IgD-negative memory B cell (primary cell): ENCODE data around the gene RASL11B. TPM values are rescaled to one million over a fixed set of nuclear protein-coding genes. Genes with fewer than 3 reads are reported as not detected.
"Not testable (repeated sequence)": the region's sequence is repeated elsewhere in the genome, so short reads cannot be mapped to it uniquely, and the experiment has no call there.

ENCODE experiments used
- H3K27ac Mint-ChIP-seq, 3 donors: one replicate each; pipeline ENCODE4 v1.8.0; 2020 to 2022; ENCODE audit warnings: mild to moderate bottlenecking in 3 of 3, mixed read lengths in 3 of 3, moderate library complexity in 1 of 3
- H3K27me3 Mint-ChIP-seq: one replicate; pipeline ENCODE4 v1.8.0; 2021; ENCODE audit warnings: mixed read lengths
- H3K36me3 Mint-ChIP-seq: one replicate; pipeline ENCODE4 v1.8.0; 2020; ENCODE audit warnings: mild to moderate bottlenecking, mixed read lengths
- H3K4me1 Mint-ChIP-seq, 3 donors: one replicate each; pipeline ENCODE4 v1.8.0; 2020 to 2022; ENCODE audit warnings: mixed read lengths in 3 of 3, mild to moderate bottlenecking in 1 of 3
- H3K4me3 Mint-ChIP-seq, 4 donors: one replicate each; pipeline ENCODE4 v1.8.0; 2020 to 2022; ENCODE audit warnings: mild to moderate bottlenecking in 4 of 4, mixed read lengths in 4 of 4, moderate library complexity in 3 of 4
- H3K9me3 Mint-ChIP-seq, 3 donors: one replicate each; pipeline ENCODE4 v1.8.0; 2020 to 2021; ENCODE audit warnings: mixed read lengths in 3 of 3, mild to moderate bottlenecking in 1 of 3
- polyA plus RNA-seq: library from polyadenylated mRNA; unstranded; fragments of 300-500 nt; fragmentation: Illumina TruSeq; gene quantifications from one replicate; pipeline ENCODE4 v1.2.3, GENCODE V29; 2021

Gene RASL11B, protein sequence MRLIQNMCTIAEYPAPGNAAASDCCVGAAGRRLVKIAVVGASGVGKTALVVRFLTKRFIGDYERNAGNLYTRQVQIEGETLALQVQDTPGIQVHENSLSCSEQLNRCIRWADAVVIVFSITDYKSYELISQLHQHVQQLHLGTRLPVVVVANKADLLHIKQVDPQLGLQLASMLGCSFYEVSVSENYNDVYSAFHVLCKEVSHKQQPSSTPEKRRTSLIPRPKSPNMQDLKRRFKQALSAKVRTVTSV
- 0.13 TPM for polyA plus RNA-seq

DNA sequence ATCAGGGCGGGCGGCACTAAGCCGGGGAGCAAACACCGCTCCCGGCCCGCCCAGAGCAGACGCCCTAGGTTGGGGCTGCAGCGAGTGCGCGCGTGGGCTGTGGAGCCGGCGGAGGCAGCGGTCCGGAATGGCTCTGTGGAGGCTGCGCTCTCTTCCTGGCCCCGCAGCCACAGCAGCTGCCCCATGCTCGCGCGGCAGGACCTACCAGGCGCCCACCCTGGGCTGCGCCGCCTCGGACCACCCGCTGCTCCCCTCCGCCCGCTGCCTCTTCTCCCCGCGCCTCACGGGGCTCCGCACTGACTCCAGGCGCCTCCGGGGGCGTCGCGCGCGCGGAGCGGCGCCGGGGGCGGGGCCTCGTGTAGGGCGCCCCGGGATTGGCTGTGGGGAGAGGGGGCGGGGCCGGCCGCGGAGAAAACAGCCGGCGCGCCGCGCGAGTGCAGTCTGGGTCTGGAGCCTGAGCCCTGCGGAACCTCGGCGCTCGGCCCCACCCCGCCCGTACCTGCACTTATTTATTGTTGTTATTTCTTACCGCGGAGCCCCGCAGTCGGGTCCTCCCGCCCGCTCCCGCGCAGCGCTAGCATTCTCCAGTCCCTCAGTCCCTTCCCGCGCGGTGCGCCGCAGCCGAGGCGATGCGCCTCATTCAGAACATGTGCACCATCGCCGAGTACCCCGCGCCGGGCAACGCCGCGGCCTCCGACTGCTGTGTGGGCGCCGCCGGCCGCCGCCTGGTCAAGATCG, at the start of gene RASL11B:
TSS of gene RASL11B (plus strand) at position 439 of the 738 bp plus-strand sequence. CDS start at position 630, 191 bp downstream.
- Mint-ChIP-seq H3K4me3 (peak within 1 kb of the TSS; percentile 71 to 93 (median 84)), H3K36me3 (no peaks in the 10 kb centered on the region), H3K27ac (no peak within 1 kb of the TSS), H3K4me1 (peaks cover 5 to 10% (median 9%) of the 10 kb centered on the region in 3 donors), H3K9me3 (peaks cover 5 to 7% (median 7%) of the 10 kb centered on the region in 3 donors), H3K27me3 (peaks cover 50% of the 10 kb centered on the region)

DNA sequence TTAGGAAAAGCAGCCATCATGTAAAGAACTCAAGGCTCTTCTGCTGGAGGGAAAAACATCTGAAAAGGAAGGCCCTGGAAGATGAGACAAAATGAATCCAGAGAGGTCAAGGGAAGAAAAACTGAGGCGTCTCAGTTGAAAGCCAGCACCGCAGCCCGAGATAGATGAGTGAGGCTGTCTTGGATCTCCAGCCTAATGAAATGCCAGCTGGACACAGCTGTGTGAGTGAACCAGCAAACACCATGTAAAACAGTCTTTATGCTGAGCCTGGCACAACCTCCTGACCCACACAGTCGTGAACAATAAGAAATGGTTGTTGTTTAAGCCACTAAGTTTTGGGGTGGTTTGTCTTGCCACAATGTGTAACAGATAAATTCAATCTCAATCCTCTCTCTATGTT, 48.6 kb upstream of the RASL11B start:
- H3K36me3 Mint-ChIP-seq: no peaks in the 10 kb centered on the region
- H3K27ac Mint-ChIP-seq: no peak overlapping the region
- H3K4me1 Mint-ChIP-seq: peaks cover 0 to 4% (median 0%) of the 10 kb centered on the region in 3 donors
- H3K4me3 Mint-ChIP-seq: no peak overlapping the region
- H3K9me3 Mint-ChIP-seq: peaks cover 0 to 3% (median 0%) of the 10 kb centered on the region in 3 donors
- H3K27me3 Mint-ChIP-seq: peaks cover 4% of the 10 kb centered on the region

DNA sequence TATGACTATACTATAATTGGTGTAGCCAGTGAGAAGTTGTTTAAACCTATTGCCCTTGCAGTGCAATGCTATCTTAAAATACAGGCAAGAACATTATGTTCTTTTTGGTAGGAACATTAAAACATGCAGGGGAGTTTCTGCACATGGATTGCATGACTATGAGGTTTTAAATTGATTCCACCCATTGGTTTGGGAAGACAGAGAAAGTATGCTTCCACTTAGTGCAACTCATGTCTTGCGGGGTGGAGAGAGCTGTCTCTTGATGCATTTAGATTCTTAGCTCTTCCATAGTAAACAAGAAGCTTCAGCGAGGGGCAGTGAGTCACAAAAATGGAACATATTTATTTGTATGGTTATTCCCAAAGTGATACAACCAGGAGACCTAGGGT, 39.5 kb upstream of the RASL11B start:
- H3K9me3 Mint-ChIP-seq: peaks cover 0 to 2% (median 0%) of the 10 kb centered on the region in 3 donors
- H3K27ac Mint-ChIP-seq: no peak overlapping the region
- H3K4me3 Mint-ChIP-seq: no peak overlapping the region
- H3K27me3 Mint-ChIP-seq: no peaks in the 10 kb centered on the region
- H3K36me3 Mint-ChIP-seq: no peaks in the 10 kb centered on the region
- peaks cover 0 to 2% (median 0%) of the 10 kb centered on the region in 3 donors for H3K4me1 Mint-ChIP-seq

DNA sequence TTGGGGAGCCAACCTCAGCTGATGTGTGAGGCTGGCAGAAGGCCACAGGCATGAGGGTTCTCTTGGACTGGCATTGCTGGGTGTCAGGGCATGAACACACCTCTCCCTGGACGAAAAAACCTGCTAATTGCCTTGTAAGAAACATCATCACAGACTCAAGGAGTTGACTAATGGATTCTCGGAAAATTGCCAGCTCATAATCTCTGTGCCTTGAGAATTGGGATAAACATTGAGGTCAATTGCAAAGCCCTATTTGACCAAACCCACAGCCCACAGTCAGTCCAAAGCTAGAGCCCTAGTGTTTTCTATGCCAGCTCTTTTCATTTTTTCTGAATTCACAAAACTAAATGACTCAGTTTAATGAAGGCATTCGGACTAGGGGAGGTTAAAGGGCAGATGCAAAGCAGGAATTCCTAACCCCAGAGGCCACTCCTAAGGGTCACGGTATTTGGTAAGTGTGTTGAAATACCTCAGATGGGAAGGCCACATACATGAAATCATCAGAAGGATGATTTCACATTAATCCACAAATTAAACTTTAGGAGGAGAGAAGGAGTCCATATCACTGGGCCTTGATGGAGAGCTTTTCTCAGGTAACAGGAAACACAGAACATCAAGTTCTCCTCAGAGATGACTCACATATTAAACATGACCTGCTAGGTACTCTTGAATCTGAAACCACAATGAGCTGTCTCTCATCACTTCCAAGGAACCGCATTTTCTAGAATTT, 39.0 kb upstream of the RASL11B start:
- Mint-ChIP-seq H3K9me3 (peaks cover 0 to 2% (median 0%) of the 10 kb centered on the region in 3 donors), H3K27ac (no peak overlapping the region), H3K36me3 (no peaks in the 10 kb centered on the region), H3K4me1 (peaks cover 0 to 2% (median 0%) of the 10 kb centered on the region in 3 donors), H3K4me3 (no peak overlapping the region), H3K27me3 (no peaks in the 10 kb centered on the region)

DNA sequence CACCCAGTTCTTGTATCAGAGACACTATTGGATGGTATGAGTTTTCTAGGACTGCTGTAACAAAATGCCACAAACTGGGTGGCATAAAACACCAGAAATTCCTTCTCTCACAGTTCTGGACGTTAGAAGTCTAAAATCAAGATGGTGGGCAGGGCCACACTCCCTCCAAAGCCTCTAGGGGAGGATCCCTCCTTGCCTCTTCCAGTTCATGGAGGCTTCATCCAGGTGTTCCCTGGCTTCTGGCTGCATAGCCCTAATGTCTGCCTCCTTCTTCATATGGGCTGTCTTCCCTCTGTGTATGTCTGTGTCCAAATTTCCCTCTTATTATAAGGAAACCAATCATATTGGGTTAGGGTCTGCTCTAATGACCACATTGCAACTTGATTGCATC, 38.4 kb upstream of the RASL11B start:
- Mint-ChIP-seq H3K36me3 (no peaks in the 10 kb centered on the region), H3K27me3 (no peaks in the 10 kb centered on the region), H3K4me3 (no peak overlapping the region), H3K27ac (no peak overlapping the region), H3K4me1 (peaks cover 0 to 2% (median 0%) of the 10 kb centered on the region in 3 donors), H3K9me3 (peaks cover 0 to 2% (median 0%) of the 10 kb centered on the region in 3 donors)

DNA sequence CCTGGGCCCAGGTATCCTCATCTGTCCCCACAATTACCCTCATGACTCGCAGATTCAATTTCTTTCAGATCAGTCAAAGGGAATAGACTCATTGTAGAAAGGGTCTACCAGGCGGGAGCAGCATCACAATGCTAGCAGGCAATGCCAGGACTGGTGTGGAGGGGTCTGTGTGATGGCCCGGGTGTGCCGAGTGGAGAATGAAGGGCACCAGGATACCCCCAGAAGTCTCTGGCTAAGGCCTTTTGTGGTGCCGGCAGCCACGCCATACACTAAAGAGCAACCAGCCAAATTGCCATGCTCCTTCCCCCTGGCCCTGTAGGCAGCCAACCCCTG, 37.9 kb upstream of the RASL11B start:
- Mint-ChIP-seq H3K36me3 (no peaks in the 10 kb centered on the region), H3K27ac (no peak overlapping the region)

DNA sequence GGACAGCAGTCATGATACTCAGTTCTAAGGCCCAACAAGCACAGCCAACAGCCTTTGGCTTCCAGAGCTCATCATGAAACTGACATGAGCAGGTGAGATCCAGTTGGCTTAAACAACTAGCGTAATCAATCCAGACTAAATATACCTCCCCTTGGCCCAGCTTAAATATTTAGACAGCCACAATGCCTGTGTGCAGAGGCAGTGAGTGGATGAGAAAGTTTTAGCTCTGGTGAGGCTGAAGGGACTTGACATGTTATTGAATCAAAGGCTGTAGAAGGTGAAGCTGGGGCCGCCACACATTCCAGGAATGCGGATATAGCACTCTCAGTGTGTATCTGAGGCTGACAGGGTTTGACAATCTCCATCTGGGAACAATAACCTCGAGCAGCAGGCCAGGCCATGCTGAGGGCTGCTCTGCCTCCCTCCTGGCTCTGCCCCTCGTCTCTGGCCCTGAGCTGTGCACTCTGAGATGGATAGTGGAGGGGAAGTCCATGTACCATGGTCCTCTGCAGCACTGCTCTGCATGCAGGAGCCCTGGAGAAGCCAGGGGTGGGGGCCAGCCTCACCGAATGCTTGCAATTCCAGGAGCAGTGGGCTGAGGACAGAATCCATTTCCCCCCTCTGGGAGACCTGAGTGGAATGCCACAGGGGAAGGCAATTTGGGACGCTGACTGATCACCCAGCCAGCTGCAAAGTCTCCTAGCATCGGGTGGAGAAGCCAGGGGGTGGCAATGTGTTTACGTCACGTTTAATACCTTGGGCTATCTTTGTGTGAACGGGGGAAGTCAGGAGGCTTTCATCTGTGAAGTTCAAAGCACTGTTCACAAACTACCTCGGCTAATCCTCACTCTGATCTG, 37.3 kb upstream of the RASL11B start:
- no peaks in the 10 kb centered on the region for H3K36me3 Mint-ChIP-seq
- H3K9me3 Mint-ChIP-seq: peaks cover 0 to 2% (median 0%) of the 10 kb centered on the region in 3 donors
- peak overlapping the region in 1 of 4 donors; percentile 39 for H3K4me3 Mint-ChIP-seq
- peaks cover 0 to 2% (median 0%) of the 10 kb centered on the region in 3 donors for H3K4me1 Mint-ChIP-seq
- no peak overlapping the region for H3K27ac Mint-ChIP-seq
- H3K27me3 Mint-ChIP-seq: no peaks in the 10 kb centered on the region

More for the DNA sequence above, 37.9 kb upstream of the RASL11B start:
- Mint-ChIP-seq H3K4me1 (peaks cover 0 to 2% (median 0%) of the 10 kb centered on the region in 3 donors), H3K27me3 (no peaks in the 10 kb centered on the region), H3K9me3 (peaks cover 0 to 2% (median 0%) of the 10 kb centered on the region in 3 donors), H3K4me3 (no peak overlapping the region)

DNA sequence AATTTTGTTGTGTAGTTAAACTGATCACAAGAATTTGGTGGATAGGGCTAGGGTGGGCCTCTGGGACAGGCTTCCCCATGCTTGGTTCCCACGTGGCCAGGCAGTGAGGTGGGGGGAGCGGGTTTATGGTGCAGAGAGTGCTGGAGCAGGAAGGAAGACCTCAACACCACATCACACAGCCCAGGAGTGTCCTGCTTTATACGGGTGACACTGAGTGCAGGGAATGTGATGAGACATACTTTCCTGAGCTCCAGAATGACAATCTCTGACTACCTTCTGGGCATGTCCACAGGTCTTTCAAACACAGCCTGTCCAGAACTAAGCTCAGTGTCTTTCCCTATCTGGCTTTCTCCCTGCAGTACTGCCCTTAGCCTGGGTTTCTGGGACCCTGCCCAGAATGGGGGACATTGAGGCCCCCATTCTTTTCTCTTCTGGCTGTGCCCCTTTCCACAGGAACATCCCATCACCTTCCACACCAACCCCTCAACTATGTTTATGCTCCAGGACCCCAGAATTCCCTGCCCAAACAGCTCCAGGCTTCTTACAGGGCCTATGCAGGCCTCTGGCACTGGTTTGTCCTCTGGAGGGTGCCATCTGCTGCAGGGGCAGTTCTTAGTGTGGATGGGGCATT, 36.5 kb upstream of the RASL11B start:
- Mint-ChIP-seq H3K9me3 (peaks cover 0 to 2% (median 0%) of the 10 kb centered on the region in 3 donors), H3K27ac (no peak overlapping the region), H3K4me3 (peak overlapping the region in 1 of 4 donors; percentile 39), H3K36me3 (no peaks in the 10 kb centered on the region), H3K4me1 (peaks cover 0 to 2% (median 0%) of the 10 kb centered on the region in 3 donors), H3K27me3 (no peaks in the 10 kb centered on the region)

DNA sequence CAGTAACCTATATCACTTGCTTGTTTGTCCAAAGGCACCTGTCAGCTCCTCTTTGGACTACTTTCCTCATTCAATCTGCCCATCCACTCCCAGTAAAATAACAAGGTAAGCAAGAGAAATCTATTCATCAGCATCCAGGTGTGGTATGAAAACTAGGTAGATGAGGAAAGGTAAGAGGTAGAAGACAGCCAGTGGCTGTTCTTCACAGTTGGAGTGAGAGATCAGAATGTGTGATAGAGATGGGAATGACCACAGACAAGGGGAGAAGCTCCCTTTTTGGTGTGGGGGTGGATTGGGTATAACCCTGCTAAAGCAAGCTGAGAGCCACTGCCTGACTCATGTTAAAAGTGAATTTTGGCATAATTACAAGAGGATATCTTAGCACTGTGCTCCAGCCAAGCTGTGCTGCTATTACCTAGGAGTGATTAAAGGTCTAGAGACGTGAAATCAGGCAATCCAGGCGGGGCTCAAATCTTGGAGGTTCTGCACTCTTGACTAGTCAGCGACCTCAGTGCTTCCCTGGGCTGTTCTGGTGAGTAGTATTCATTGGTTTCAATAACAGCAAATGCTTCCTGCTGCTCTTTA, 28.1 kb upstream of the RASL11B start:
- H3K4me1 Mint-ChIP-seq: no peaks in the 10 kb centered on the region
- H3K36me3 Mint-ChIP-seq: no peaks in the 10 kb centered on the region
- H3K9me3 Mint-ChIP-seq: peaks cover 0 to 1% (median 0%) of the 10 kb centered on the region in 3 donors
- no peak overlapping the region for H3K4me3 Mint-ChIP-seq
- no peak overlapping the region for H3K27ac Mint-ChIP-seq
- H3K27me3 Mint-ChIP-seq: peaks cover 1% of the 10 kb centered on the region

DNA sequence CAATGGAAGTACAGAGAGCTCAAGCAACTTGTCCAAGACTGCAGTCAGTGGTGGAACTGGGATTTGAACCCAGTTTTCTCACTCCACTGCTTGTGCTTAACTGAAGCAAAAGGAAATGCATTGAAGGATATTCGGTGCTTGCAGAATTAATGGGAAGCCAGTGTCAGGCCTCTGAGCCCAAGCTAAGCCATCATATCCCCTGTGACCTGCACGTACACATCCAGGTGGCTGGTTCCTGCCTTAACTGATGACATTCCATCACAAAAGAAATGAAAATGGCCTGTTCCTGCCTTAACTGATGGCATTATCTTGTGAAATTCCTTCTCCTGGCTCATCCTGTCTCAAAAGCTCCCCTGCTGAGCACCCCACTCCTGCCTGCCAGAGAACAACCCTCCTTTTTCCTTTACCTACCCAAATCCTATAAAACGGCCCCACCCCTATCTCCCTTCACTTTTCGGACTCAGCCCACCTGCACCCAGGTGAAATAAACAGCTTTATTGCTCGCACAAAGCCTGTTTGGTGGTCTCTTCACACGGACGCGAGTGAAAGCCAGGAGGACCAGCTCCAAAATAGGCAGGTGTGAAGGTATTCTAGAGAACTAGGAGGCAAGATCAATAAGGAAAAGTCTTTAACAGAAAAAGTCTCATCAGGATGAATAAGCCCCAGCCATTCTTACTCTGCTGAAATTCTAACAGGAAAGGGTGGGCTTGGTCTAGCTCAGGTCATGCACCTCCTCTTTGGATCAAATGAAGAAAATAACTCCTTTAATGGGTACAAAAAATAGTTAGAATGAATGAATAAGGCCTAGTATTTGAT, 27.3 kb upstream of the RASL11B start:
- H3K4me3 Mint-ChIP-seq, H3K4me1 Mint-ChIP-seq, H3K9me3 Mint-ChIP-seq, H3K36me3 Mint-ChIP-seq, H3K27me3 Mint-ChIP-seq: not testable (repeated sequence)
- H3K27ac Mint-ChIP-seq: peak overlapping the region in 1 of 3 donors; percentile 31

DNA sequence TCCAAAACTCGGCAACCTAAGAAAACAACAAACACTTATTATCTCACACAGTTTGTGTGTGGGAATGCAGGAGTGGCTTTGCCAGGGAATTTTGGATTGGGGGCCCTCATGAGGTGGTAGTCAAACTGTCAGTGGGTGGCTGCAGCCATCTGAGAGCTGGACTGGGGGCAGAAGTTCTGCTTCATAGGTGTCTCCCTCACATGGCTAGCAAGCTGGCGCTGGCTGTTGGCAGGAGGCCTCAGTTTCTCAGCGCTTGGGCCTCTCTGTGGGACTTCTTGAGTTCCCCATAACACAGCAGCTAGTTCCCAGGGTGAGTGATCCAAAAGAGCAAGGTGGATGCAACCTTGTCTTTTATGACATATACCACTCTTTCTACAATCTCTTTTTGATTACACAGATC, 26.0 kb upstream of the RASL11B start:
- Mint-ChIP-seq H3K9me3 (no peaks in the 10 kb centered on the region), H3K27me3 (peaks cover 1% of the 10 kb centered on the region), H3K4me3 (no peak overlapping the region), H3K36me3 (no peaks in the 10 kb centered on the region), H3K27ac (no peak overlapping the region), H3K4me1 (no peaks in the 10 kb centered on the region)

DNA sequence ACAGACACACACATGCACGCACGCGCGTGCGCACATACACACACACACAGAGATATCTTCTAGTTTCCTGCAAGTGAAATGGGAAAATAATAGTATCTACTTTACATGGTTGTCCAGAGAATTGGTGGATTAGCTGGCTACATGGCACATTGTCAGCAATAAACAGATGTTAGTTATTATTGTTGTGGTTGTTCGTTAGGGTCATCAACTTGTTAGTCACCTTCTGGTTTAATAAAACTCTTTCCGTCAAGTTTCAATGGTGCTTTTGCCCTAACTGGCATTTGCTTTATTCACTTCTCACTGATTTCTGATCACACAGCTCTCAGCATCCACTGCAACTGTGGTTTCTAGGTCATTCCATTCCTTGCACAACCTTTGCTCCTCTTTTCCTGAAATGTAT, 25.4 kb upstream of the RASL11B start:
- H3K27ac Mint-ChIP-seq: no peak overlapping the region
- no peaks in the 10 kb centered on the region for H3K9me3 Mint-ChIP-seq
- no peaks in the 10 kb centered on the region for H3K4me1 Mint-ChIP-seq
- peaks cover 1% of the 10 kb centered on the region for H3K27me3 Mint-ChIP-seq
- H3K36me3 Mint-ChIP-seq: no peaks in the 10 kb centered on the region
- no peak overlapping the region for H3K4me3 Mint-ChIP-seq
